Neural cell (in vitro differentiated cells): ENCODE data around the gene CHRDL2. TPM values are rescaled to one million over a fixed set of nuclear protein-coding genes. Genes with fewer than 3 reads are reported as not detected.

ENCODE experiments used
- H2AFZ ChIP-seq: fragments of 200-600, 300-800 bp; sonication (generic), shearing (Covaris generic); 2 replicates; pipeline ENCODE4 v1.6.0; 2014; ENCODE audit warnings: low read depth, mild to moderate bottlenecking, antibody characterized with exemption, low read length, moderate library complexity
- H3F3A ChIP-seq: fragments of 200-600 bp; shearing (Covaris generic); 2 replicates; pipeline ENCODE4 v1.6.1; 2016; ENCODE audit warnings: mild to moderate bottlenecking, moderate library complexity, mixed read lengths, antibody characterized with exemption, low read length; ENCODE audit not compliant: insufficient read depth, poor library complexity, severe bottlenecking
- H3K27ac ChIP-seq: fragments of 200-600, 300-800 bp; sonication (generic), shearing (Covaris generic); 2 replicates; pipeline ENCODE4 v1.5.1; 2014; ENCODE audit warnings: mild to moderate bottlenecking, low read length, moderate library complexity
- H3K27me3 ChIP-seq: fragments of 300-800, 200-600 bp; sonication (generic), shearing (Covaris generic); 2 replicates; pipeline ENCODE4 v1.6.0; 2014; ENCODE audit warnings: mild to moderate bottlenecking, low read depth, low read length, moderate library complexity; ENCODE audit not compliant: insufficient read depth
- H3K36me3 ChIP-seq: fragments of 300-800, 200-600 bp; sonication (generic), shearing (Covaris generic); 2 replicates; pipeline ENCODE4 v1.5.1; 2014; ENCODE audit warnings: mild to moderate bottlenecking, antibody characterized with exemption, low read length, moderate library complexity; ENCODE audit not compliant: insufficient read depth
- H3K4me2 ChIP-seq: fragments of 300-800, 200-600 bp; sonication (generic), shearing (Covaris generic); 2 replicates; pipeline ENCODE4 v1.6.0; 2014; ENCODE audit warnings: mild to moderate bottlenecking, low read length
- H3K4me3 ChIP-seq: fragments of 300-800, 200-600 bp; sonication (generic), shearing (Covaris generic); 2 replicates; pipeline ENCODE4 v1.5.1; 2014; ENCODE audit warnings: mild to moderate bottlenecking, low read length, moderate library complexity
- H3K79me2 ChIP-seq: fragments of 200-600 bp; shearing (Covaris generic); replicated peaks from 2 replicates; pipeline ENCODE4 v1.6.0; 2014; ENCODE audit warnings: mild to moderate bottlenecking, low read length, moderate library complexity; ENCODE audit not compliant: insufficient read depth
- H3K9ac ChIP-seq: fragments of 300-800, 200-600 bp; sonication (generic), shearing (Covaris generic); 2 replicates; pipeline ENCODE4 v1.6.1; 2016; ENCODE audit warnings: mild to moderate bottlenecking, low read length, mixed read lengths
- H3K9me2 ChIP-seq: fragments of 200-600 bp; shearing (Covaris generic); 2 replicates; pipeline ENCODE4 v1.6.1; 2016; ENCODE audit warnings: mild to moderate bottlenecking, low read length, mixed read lengths; ENCODE audit not compliant: insufficient read depth
- H3K9me3 ChIP-seq: fragments of 200-600, 300-800 bp; sonication (generic), shearing (Covaris generic); 2 replicates; pipeline ENCODE4 v1.6.1; 2016; ENCODE audit warnings: mild to moderate bottlenecking, mixed run types, low read length, moderate library complexity, mixed read lengths
- H4K20me1 ChIP-seq: fragments of 200-600 bp; shearing (Covaris generic); 2 replicates; pipeline ENCODE4 v1.6.1; 2016; ENCODE audit warnings: mild to moderate bottlenecking, mixed run types; ENCODE audit not compliant: insufficient read depth
- EP300 ChIP-seq: fragments of 450-650 bp; conservative IDR thresholded peaks from 2 replicates; pipeline ENCODE4 v1.6.1; 2014; ENCODE audit warnings: antibody characterized with exemption, mild to moderate bottlenecking, moderate library complexity; ENCODE audit not compliant: poor library complexity, severe bottlenecking
- EZH2 ChIP-seq: fragments of 200-600, 300-800 bp; shearing (Covaris generic), sonication (generic); IDR thresholded peaks from 2 replicates; pipeline ENCODE4 v1.6.1; 2014; ENCODE audit warnings: antibody characterized with exemption, low read length, borderline replicate concordance, mild to moderate bottlenecking; ENCODE audit not compliant: insufficient read depth, poor library complexity, severe bottlenecking
- MXI1 ChIP-seq: fragments of 450-650 bp; conservative IDR thresholded peaks from 2 replicates; pipeline ENCODE4 v1.6.1; 2014; ENCODE audit warnings: antibody characterized with exemption, mild to moderate bottlenecking; ENCODE audit not compliant: poor library complexity, severe bottlenecking
- POLR2AphosphoS5 ChIP-seq: IDR thresholded peaks from 2 replicates; pipeline ENCODE4 v1.6.1; 2012
- RAD21 ChIP-seq: fragments of 450-650 bp; conservative IDR thresholded peaks from 2 replicates; pipeline ENCODE4 v1.6.1; 2014; ENCODE audit warnings: antibody characterized with exemption, mild to moderate bottlenecking, moderate library complexity
- SMC3 ChIP-seq: fragments of 450-650 bp; conservative IDR thresholded peaks from 2 replicates; pipeline ENCODE4 v1.6.1; 2014; ENCODE audit warnings: antibody characterized with exemption, mild to moderate bottlenecking, moderate library complexity; ENCODE audit not compliant: poor library complexity
- TAF1 ChIP-seq: IDR thresholded peaks from 2 replicates; pipeline ENCODE4 v1.6.1; 2012; ENCODE audit warnings: low read depth
- polyA plus RNA-seq: library from polyadenylated mRNA; depleted of rRNA; stranded (reverse); fragments of >200 nt; gene quantifications from 2 replicates; pipeline ENCODE4 v1.2.3, GENCODE V29; 2014
- TF ChIP-seq, protein P1 (sequence below): fragments of 450-650 bp; IDR thresholded peaks from 2 replicates; pipeline ENCODE4 v1.5.1; 2014; ENCODE audit warnings: antibody characterized with exemption, mild to moderate bottlenecking, moderate library complexity; ENCODE audit not compliant: poor library complexity, severe bottlenecking
- TF ChIP-seq, protein P2 (sequence below): IDR thresholded peaks from 2 replicates; pipeline ENCODE4 v1.6.1; 2012; ENCODE audit warnings: borderline replicate concordance

The CHRDL2 gene
- polyA plus RNA-seq, 1 donor from 2014 or later, result not detected

DNA sequence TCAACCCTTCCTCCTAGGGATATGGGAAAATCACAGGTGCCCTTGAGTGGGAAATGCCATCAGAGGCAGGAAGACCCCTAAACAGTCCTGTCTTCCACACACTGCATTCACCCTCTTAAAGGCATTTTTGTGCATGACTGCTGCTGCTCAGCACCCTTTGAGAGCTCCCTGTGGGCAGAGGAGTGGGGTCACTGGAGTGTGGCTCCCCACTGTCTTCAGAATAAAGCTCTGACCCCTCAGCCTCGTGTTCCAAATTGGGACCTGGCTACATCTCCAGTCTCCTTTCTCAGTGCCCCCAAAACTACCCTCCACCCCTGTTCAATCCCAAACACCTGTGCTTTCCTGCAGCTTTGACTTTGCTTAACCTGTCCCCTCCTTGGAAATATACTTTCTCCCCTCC lies 46.6 kb downstream of the CHRDL2 start:
- TF ChIP-seq TAF1, result no peak
- TF ChIP-seq, protein P1, sequence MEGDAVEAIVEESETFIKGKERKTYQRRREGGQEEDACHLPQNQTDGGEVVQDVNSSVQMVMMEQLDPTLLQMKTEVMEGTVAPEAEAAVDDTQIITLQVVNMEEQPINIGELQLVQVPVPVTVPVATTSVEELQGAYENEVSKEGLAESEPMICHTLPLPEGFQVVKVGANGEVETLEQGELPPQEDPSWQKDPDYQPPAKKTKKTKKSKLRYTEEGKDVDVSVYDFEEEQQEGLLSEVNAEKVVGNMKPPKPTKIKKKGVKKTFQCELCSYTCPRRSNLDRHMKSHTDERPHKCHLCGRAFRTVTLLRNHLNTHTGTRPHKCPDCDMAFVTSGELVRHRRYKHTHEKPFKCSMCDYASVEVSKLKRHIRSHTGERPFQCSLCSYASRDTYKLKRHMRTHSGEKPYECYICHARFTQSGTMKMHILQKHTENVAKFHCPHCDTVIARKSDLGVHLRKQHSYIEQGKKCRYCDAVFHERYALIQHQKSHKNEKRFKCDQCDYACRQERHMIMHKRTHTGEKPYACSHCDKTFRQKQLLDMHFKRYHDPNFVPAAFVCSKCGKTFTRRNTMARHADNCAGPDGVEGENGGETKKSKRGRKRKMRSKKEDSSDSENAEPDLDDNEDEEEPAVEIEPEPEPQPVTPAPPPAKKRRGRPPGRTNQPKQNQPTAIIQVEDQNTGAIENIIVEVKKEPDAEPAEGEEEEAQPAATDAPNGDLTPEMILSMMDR, result no peak
- TF ChIP-seq, protein P2, sequence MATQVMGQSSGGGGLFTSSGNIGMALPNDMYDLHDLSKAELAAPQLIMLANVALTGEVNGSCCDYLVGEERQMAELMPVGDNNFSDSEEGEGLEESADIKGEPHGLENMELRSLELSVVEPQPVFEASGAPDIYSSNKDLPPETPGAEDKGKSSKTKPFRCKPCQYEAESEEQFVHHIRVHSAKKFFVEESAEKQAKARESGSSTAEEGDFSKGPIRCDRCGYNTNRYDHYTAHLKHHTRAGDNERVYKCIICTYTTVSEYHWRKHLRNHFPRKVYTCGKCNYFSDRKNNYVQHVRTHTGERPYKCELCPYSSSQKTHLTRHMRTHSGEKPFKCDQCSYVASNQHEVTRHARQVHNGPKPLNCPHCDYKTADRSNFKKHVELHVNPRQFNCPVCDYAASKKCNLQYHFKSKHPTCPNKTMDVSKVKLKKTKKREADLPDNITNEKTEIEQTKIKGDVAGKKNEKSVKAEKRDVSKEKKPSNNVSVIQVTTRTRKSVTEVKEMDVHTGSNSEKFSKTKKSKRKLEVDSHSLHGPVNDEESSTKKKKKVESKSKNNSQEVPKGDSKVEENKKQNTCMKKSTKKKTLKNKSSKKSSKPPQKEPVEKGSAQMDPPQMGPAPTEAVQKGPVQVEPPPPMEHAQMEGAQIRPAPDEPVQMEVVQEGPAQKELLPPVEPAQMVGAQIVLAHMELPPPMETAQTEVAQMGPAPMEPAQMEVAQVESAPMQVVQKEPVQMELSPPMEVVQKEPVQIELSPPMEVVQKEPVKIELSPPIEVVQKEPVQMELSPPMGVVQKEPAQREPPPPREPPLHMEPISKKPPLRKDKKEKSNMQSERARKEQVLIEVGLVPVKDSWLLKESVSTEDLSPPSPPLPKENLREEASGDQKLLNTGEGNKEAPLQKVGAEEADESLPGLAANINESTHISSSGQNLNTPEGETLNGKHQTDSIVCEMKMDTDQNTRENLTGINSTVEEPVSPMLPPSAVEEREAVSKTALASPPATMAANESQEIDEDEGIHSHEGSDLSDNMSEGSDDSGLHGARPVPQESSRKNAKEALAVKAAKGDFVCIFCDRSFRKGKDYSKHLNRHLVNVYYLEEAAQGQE, result no peak
- no peak for TF ChIP-seq MXI1
- TF ChIP-seq RAD21, result no peak
- no peak for TF ChIP-seq EZH2
- no peak for TF ChIP-seq POLR2AphosphoS5
- no peak for TF ChIP-seq SMC3
- no peak for TF ChIP-seq EP300
- H3K4me3 ChIP-seq, result no peak overlapping the region
- H3K9me3 ChIP-seq, result no peaks in the 10 kb centered on the region
- H3K27ac ChIP-seq, result no peak overlapping the region
- peaks cover 10% of the 10 kb centered on the region for H3K27me3 ChIP-seq
- H4K20me1 ChIP-seq, result no peaks in the 10 kb centered on the region
- H3K9me2 ChIP-seq, result no peaks in the 10 kb centered on the region
- H3K79me2 ChIP-seq, result no peaks in the 10 kb centered on the region
- no peak overlapping the region for H2AFZ ChIP-seq
- H3K36me3 ChIP-seq, result no peaks in the 10 kb centered on the region
- H3F3A ChIP-seq, result no peaks in the 10 kb centered on the region
- no peak overlapping the region for H3K9ac ChIP-seq
- no peak overlapping the region for H3K4me2 ChIP-seq

DNA sequence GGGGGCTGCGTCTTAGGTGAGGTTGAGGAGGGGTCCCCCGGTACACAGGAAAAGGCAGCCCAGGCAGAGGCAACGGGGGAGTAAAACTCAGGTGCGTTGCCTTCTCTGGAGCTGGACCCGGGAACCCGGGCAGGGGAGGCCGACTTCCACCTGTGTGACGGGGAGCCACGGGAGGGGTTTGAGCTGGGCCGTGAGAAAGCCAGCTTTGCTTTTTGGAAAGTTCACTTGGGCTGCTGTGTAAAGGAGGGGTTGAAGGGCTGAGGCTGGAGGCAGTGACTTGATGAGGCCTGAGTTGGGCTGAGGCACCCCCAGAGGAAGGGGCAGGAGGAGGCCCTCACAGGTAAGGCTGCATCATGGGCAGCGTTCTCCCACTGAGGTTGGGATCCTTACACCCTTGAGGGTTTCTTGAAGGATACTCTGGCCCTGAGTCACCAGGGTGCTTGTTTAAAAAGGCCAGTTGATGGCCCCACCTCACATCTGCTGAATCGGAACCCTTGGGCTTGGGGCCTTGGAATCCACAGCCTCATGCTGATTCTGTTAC lies 47.2 kb downstream of the CHRDL2 start:
- H3K27me3 ChIP-seq, result peaks cover 10% of the 10 kb centered on the region
- H3F3A ChIP-seq, result no peaks in the 10 kb centered on the region
- H3K27ac ChIP-seq, result no peak overlapping the region
- no peaks in the 10 kb centered on the region for H4K20me1 ChIP-seq
- H3K9ac ChIP-seq, result no peak overlapping the region
- H3K4me3 ChIP-seq, result no peak overlapping the region
- H3K4me2 ChIP-seq, result no peak overlapping the region
- H3K79me2 ChIP-seq, result no peaks in the 10 kb centered on the region
- no peaks in the 10 kb centered on the region for H3K36me3 ChIP-seq
- no peaks in the 10 kb centered on the region for H3K9me2 ChIP-seq
- H2AFZ ChIP-seq, result no peak overlapping the region
- no peak for TF ChIP-seq SMC3
- no peak for TF ChIP-seq TAF1
- TF ChIP-seq, protein P1, result no peak
- TF ChIP-seq POLR2AphosphoS5, result no peak
- no peak for TF ChIP-seq EP300
- TF ChIP-seq RAD21, result no peak
- TF ChIP-seq, protein P2, result no peak
- no peak for TF ChIP-seq EZH2
- no peak for TF ChIP-seq MXI1
- no peaks in the 10 kb centered on the region for H3K9me3 ChIP-seq
